HTERT RPE-1 (cell line): ENCODE measurements around the gene TNFRSF1A.

Source experiments
- in situ Hi-C: fragments of 300-500 bp; cut with MboI; formaldehyde crosslinking; loops from 4 replicates; pipeline ENCODE4 v1.14.3; 2020; ENCODE audit warnings: low sequenced_read_pairs

TNFRSF1A gene

DNA sequence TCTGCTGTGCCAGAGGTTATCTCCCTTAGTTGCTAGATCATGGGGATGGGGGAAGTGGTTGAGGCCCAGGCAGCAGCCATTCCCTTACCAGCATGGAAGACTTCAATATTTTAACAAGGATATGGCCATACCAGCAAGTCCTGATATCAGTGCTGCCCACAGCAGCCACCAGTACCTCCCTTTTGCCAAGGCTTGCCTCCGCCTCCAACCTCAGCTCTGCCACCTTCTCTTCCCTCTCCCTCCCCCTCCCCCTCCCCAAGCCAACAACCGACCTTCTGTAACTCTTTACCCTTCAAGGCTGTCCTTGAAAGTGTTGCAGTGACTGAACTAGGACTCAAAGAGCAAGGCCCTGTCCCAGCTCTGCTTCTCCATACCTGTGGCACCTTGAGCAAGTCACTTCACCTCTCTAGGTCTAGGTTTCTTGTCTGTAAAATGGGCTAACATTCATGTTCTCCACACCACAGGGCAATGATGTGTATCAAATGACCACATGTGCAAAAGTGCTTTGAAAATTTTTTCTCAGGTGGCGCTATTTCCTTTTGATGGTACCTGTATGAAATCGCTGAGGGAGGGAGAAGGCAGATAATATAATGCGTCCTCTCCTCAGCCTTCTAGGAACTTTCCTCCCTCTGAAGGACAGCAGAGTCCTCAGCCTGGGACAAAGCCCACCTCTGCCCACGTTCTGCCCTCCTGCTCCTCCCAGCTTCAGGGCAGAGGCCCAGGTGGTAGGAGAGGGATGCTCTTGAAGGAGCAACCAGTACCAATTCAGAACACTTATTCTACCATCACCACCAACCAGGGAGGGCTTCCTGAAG lies 16.7 kb downstream of the TNFRSF1A start:
- in situ Hi-C loops = no loop called here

DNA sequence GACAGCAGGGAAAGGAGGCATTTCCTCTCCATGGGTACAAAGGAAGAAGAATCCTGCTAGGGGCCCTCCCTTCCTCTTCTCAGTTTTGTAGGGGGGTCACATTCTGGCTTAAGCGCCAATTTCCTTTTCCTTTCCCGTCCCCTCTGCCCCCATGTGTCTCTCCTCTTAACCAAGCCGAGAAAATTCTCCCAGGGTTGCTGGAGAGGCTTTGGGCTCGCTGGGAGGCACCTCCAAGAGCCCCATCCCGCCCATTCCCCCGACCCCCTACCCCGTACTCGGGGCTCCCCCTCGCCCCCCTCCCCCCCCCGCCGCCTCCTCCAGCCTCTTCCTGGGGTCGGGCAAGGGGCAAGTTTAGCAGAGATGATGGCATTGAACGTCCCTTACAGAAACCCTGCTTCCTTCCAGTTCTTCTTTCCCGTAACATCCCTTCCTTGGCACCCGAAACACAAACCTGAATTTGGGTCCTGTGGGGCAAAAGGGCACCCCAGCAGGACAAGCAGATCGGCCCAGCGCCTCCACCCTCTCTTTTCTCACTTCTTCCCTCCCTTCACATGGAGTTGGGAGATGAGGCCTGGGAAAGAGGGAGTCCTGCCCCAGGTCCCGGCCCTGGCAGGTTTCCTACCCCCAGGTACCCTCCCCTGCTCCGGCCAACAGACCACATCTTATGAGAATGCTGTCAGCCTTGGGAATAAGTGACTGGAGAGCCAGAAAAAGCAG lies 17.7 kb downstream of the TNFRSF1A start:
- in situ Hi-C loops = no loop called here

DNA sequence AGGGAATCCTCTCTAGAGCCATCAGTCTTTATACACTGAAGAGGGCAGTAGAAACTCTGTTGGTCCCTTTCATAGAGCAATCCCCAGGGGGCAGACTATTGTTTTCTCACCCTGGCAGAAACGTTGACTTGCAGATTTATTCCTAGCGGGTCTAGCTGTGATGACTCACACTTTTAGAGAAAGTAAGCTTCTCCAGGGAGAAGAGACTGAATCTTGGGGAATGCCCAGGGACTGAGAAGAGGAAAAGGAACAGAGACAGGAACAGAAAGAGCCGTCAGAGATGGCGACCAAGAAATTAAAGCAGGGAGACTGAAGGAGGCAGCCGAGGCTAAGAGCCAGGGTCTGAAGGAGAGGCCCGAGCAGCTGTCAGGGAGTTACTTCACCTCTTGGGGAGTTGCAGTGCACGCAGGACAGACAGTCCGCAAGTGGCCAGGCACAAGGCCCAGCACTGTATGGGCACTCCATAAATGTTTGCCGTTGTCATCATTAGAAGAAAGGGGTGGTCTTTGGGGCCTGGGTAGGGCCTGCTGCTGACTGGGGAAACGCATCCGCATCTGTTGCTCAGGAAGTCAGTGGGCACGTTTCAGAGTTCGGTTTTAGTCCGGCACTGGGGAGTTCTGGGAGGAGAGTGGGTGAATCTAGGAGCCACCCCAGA lies 18.4 kb downstream of the TNFRSF1A start:
- in situ Hi-C loops = no loop called here

DNA sequence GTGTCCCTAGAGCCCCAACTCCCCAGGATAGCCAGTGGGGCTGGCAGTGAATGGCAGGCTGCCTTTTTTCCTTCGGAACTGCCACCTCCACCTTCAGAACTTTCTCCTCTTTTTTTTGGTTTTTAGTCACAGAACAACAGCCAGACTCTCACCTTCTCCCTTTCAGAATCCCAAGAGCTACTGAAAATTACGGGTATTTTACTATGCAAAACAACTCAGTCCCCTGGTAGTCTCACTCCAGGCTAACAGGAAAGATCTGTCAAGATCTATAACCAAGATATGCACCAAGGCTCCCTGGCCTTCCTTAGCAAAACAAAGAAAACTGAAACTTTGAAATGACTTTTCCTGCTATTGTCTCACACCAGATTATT lies 18.9 kb downstream of the TNFRSF1A start:
- in situ Hi-C loops = no loop called here

DNA sequence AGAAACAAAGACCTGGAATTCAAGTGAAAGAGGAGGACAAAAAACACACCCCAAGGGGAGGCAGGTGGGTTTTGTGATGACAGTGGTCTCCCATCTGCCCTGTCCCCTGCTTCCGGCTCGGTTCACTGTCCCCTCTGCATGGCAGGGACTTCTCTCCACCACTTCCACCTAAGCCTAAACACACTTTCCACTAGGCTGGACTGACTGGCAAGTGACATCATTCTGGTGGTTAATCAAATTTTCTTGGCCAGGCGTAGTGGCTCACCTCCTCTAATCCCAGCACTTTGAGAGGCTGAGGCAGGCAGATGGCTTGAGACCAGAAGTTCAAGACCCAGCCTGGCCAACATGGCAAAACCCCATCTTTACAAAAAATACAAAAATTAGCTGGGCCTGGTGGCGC lies 19.5 kb downstream of the TNFRSF1A start:
- in situ Hi-C loops = no loop called here

DNA sequence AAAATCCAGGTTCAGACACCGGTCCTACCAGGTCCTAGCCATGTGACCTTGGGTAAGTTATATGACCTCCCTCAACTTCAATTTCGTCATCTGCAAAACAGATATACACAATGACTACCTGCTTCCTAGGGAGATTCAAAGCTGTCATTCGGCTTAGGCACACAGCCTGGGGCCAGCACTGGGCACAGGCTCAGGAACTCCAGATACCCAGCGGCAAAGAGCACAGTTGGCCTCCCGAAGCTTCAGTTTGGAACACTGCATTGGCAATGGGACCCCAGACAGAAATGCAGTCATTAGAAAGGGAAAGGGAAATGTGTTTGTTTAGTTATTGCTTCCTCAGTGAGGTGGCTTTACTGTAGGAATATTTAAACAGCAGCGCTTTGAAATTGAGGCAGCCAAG lies 20.0 kb downstream of the TNFRSF1A start:
- in situ Hi-C loops = no loop called here

DNA sequence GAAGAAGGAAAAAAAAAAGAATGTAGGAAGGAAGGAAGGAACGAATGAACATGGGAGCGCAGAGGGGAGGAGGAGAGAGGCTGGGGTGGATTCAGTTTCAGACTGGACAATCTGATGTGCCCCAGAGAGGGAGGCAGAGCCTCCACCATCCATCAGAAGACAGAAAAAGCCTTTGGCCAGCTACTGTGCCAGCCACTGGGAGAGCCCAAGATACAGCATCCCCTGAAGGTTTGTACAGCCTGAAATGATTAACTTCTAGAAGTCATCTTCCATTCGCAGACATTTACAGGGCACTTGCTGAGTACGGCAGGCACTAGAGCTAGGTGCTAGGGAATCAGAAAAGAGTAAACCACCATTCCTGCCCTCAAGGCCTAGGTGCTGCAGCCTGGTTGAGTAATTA lies 22.4 kb downstream of the TNFRSF1A start:
- in situ Hi-C loops = no loop called here

DNA sequence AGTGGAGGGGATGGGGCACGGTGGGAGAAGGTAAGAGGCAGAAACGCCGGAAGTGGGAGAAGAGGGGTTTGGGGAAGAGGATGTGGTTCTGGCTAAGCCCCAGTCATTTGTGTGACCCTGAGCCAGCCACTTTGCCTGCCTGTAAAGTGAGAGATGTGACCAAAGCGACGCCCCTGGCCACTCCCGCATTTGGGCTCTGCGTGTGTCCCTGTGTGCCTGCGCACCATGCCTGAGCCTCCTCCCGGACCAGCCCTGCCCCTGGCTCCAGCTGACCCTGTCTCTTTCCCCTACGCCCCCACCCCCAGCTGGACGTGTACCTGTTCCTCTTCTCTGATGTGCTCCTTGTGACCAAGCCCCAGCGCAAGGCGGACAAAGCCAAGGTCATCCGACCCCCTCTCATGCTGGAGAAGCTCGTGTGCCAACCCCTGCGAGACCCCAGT lies 23.4 kb downstream of the TNFRSF1A start:
- in situ Hi-C loops = no loop called here

DNA sequence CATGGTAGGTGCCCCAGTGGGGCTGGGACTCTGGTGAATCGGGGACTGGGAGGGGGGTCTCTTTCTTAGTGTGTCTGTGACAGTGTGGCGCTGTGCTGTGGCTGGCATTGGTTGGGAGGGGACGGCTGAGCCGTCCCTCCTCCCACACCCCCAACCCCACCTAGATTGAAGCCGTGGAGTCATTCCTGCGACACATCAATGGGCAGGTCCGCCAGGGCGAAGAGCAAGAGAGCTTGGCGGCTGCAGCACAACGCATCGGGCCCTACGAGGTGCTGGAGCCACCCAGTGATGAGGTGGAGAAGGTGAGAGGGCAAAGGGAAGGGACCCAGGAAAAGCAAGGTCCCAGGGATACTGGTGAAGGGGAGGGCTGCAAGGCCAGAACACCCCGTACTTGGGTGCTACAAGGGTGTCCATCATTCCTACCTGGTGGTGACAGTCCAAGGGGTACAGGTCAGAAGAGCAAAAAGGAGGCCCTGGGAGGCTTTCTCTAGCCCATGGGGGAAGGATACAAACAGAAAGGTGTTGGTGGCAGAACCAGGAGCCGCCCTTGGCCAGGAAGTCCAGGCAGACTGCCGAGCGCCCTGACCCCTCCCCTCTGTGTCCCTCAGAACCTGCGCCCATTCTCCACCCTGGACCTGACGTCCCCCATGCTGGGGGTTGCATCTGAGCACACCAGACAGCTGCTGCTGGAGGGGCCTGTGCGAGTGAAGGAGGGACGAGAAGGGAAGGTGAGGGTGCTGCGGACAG lies 24.0 kb downstream of the TNFRSF1A start:
- in situ Hi-C loops = no loop called here

DNA sequence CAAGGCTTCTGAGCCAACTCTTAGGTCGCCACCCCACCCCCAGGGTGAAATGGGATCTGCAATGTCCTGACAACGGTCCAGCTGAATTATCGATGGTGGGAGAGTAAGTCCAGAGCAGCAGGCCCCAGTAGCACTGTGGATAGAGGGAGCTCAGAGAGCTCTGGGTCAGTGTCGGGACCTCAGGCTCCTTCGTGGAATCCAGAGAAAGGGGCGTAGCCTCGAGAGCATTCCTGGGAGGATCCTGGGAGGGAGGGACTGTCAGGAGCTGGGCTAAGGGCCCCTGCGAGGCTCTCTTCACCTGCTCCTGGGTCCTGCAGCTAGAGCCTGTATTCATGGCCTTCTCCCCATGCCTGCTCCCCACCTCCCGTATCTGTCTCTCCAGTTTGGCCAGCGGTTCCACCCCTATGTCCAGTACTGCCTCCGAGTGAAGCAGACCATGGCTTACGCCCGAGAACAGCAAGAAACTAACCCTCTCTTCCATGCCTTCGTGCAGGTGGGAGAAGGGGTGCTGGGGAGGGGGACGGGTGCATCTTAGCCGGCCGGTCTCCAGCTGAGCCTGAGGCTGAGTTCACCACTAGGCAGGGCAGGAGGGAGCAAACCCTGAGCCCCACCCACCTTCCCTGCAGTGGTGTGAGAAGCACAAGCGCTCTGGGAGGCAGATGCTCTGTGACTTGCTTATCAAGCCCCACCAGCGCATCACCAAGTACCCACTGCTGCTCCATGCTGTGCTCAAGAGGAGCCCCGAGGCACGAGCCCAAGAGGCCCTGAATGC lies 24.8 kb downstream of the TNFRSF1A start:
- in situ Hi-C loops = no loop called here

DNA sequence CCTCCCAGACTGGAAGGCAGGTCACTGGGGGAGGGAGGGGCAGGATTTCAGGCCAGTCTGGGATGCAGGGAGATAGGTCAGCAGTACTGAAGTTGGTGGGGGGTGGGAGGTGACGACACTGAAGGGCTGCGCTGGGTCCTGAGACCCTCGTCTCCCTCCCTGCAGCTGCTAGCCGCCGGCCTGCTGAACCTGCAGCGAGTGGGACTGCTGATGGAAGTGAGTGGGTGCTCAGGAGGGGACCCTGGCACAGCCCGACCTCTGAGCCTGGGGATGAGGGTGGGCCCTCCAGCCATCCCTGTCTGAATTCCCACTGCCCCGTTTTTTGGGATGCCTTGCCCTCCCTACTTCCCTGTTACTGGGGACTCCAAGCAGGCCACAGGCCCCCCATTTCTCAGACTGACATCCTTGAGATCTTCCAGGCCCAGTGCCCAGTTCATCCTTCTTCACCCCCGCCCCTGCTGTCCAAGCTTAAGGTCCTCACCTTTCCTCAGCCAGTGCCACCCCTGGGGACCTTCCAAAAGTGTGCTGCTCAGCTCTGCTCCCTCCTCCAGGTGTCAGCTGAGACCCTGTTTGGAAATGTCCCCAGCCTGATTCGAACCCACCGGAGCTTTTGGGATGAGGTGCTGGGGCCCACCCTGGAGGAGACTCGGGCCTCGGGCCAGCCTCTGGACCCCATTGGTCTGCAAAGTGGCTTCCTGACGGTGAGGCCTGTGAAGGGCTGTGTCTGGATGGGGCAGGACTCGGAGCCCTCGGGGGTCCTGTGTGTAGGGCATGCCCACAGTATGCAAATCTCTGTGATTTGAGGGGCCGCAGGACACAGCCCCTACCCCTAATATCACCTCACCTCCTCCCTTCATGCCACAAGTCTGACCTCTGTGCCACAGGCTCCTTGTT lies 25.9 kb downstream of the TNFRSF1A start:
- in situ Hi-C loops = no loop called here

DNA sequence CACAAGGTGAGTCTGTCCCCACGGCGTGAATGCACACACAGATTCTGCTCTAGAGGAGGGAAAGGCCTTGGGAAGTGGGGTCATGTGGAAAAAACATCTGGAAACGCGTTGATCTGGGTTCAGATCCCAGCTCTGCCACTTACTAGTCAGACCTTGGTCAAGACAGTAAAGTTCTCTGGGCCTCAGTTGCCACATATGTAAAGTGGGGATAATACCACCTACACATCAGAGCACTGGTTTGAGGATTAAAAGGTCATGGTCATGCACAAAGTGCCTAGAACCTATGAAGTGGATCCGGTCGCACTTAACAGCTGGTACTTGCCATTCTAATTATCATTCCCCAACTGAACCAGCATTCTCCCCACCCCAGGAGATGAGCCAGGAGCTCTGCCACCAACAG lies 26.7 kb downstream of the TNFRSF1A start:
- in situ Hi-C loops = no loop called here

DNA sequence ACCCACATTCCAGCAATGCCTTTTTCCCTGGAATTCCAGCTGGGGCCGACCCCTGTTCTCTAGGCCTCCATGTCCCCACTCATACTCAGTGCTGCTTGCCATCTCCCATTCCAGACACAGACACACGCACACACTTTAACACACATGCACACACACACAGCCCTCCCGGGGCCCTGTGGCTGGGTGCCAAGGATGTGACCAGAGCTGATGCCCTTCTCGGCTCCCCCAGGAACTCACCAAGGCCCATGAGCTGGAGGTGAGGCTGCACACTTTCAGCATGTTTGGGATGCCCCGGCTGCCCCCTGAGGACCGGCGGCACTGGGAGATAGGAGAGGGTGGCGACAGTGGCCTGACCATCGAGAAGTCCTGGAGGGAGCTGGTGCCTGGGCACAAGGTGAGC lies 27.1 kb downstream of the TNFRSF1A start:
- in situ Hi-C loops = no loop called here

DNA sequence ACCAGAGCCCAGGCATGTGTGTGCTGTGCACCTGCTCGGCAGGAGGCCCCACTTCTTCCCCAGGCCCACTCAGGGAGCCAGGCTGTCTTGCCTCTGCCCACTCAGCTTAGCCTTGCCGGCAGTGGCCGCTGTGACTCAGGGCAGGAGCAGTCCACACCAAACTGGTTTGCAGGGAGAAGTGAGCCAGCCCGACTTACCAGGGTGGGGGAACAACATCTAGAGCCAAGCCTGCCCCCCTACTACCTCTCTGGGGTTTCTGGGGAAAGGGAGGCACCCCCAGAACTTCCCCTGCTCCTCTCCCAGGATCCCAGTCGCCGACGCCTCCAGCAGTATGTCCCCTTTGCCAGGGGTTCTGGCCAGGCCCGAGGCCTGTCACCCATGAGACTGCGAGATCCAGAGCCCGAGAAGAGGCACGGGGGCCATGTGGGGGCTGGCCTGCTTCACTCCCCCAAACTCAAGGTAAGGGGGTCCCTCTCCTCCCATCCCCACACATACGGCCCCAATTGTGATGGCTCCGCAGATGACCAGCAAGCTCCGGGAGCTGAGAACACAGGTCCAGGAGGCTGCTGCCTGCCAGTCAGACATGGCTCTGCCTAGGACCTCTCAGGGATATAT lies 28.4 kb downstream of the TNFRSF1A start:
- in situ Hi-C loops = no loop called here

DNA sequence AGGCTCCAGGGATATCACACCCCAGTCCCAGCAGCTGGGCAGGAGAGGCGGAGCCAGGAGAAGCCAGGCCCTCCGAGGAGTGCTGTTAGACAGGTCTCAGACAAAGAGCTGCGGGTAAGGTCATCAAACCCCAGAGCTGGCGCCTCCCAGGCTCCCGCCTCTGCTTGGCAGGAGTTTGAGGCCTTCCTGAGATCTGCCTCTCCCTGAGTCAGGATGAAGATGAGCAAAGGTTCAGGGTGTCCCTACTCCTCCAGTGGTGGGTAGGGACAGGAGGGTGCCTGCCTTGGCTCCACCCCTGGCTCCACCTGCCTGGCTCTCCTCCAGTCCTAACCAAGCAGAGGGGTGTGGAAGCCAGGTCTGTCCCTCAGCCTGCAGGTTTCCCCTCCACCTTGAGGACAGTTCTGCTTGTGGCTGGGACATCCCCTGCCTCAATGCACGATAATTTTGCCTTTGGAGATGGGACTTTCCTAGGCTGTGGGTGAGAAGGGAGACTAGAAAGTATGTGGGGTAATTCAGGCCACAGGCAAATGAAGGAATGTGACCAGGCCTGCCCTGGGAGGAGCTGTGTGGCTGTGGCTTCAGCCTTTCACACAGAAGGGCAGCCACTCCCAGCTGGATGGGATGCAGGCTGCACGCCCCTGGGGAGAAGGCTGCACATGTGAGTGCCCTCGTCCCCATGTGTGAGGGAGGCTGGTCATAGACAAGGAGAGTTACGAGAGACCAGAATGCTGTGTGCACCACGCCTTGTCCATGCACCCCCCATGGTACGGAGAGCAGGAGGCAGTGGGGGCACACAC lies 29.1 kb downstream of the TNFRSF1A start:
- in situ Hi-C loops = no loop called here

DNA sequence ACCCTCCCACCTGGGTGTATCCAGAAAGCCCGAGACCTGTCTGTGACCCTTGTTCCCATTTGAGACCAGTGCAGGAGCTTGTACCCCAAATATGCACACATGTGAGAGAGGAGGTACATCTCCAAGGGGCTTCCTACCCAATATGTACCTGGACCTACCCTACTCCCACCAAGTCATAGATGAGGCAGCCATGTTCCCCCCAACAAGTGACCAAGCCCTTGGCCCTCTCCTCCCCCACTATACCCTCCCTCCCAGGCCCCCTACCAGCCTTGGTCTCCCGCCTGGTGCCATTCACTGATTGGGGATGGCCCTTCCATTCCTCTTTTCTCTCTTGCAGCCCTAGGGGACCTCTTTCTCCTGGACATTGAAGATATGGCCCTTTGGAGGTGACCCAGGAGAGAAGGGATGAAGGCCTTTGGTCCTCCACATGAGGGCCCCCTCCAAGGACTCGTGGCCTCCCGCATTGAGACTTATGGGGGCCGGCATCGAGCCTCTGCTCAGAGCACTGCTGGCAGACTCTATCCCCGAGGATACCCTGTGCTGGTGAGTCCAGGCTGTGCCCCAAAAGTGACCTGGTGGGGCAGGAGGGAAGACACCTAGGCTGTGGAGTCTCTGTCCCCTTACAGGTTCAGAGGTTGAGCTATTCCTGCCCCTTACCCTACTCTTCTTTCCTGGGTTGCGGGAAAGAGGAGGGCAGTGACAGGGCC lies 29.9 kb downstream of the TNFRSF1A start:
- in situ Hi-C loops = no loop called here

DNA sequence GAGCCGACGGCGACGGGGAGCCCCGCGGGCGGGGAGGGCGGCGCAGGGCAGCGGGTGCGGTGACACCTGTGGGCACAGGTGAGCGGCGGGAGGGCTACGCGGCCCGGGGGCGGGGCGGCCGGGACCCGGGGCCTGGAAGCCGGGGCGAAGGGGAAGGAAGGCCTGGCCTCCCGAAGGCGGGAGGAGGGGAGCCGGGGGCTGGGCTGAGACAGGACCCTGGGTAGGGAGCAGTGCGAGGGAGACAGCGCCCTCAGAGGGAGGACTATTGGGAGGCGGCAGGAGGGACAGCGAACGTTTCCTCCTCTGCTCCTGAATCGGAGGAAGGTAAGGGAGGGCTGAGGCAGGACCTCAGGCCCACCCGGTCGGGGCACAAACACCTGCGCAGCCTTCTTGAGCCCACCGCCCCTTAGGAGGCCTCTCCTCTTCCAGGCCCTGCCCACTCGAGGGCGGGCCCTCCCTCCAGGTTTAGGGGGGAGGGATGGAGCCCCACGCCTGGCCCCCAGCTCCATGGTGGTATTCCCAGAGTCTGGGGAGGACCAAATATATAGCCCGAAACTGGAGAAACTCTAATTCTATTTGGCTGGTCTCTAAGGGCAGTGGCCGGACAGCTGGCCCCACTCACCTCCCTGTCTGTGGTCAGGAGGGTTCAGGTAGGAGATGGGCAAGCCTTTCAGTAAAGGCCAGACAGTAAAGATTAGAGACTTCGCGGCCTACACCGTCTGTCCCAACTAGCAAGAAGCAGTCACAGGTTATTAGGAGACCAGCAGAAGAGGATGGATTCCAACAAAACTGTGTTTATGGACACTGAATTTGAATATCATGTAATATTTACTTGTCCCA lies 30.9 kb downstream of the TNFRSF1A start:
- in situ Hi-C loops = no loop called here
